HG02623 (cell line): ENCODE measurements around the gene TIMM10B.
"Not testable (repeated sequence)": the region's sequence is repeated elsewhere in the genome, so short reads cannot be mapped to it uniquely, and the experiment has no call there.

Experiments used
- ATAC-seq: cut with Tn5 transposase; IDR thresholded peaks from one replicate; pipeline ENCODE4 v1.9.1; 2021; ENCODE audit warnings: moderate library complexity; ENCODE audit not compliant: unreplicated experiment

The TIMM10B gene

DNA sequence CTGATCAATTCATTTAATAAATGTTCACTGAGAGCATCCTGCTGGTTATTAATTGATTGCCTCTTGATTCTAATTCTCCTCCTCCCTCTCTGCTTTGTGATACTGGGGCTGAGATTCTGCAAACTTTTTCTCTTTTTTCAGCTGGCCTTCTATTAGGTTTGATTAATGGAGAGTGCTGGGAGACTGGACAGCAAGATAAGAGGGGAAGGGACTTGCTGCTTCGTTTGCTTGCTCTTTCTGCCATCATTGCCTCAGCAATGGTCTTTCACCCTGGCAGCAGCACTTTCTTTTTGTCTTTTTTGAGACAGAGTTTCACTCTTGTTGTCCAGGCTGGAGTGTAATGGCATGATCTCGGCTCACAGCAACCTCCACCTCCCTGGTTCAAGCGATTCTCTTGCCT, 22.9 kb downstream of the TIMM10B start:
- ATAC-seq: no peak

DNA sequence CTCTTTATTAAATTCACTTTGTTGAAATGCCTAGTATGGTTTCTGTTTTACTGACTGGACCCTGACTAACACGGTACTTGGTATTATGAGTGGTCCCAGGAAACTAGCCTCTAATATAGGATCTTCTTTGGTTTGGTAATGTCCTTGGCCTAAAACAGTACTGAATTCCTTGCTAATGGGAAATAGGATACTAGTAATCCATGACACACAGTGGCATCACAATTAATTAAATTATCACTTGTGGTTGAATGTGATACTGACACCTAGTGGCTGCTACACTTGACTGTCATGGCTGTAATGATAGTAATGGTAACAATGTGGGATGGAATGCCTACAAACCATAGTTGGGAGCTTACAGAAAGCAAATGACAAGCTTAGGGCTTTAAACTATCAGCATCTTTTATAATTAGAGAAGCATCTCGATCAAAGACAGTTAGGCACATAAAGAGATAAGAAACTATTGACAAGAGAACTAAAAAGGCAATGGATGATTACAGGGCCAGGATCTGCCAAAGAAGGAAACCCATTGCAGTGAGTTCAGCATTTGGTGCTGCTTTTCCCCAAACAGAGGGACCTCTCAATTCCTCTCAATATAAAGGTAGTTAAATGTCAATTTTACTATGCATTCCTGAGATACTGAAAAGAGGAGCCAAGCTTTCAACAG, 24.4 kb downstream of the TIMM10B start:
- no peak for ATAC-seq

DNA sequence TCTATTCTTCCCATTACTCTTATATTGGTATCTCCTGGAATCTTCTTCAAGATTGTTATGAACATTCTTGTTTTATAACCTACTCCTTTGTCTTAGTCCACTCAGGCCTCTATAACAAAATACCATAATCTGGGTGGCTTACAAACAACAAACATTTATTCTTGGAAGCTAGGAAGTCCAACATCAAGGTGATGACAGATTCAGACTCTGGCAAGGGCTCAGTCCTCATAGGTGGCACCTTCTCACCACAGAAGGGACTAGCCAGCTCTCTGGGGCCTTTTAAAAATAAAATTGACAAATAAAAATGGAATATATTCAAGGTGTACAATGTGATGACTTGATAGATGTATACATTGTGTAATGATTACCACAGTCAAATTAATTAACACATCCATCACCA, 35.6 kb downstream of the TIMM10B start:
- ATAC-seq: no peak

GRCh38 chr11:6520265-6520664, 39.0 kb downstream of the TIMM10B start:
- no peak for ATAC-seq

DNA sequence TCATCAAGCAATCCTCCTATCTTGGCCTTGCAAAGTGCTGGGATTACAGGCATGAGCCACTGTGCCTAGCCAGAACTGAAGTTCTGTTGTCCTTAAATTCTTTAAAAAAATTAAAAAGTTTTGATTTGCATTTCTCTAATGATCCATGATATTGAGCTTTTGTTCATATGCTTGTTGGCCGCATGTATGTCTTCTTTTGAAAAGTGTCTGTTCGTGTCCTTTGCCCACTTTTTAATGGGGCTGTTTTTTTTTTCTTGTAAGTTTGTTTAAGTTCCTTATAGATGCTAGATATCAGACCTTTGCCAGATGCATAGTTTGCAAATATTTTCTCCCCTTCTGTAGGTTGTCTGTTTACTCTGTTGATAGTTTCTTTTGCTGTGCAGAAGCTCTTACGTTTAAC, 40.6 kb downstream of the TIMM10B start:
- not testable (repeated sequence) for ATAC-seq

- no peak for ATAC-seq
Measured at GRCh38 chr11:6523253-6523652, 42.0 kb downstream of the TIMM10B start.

DNA sequence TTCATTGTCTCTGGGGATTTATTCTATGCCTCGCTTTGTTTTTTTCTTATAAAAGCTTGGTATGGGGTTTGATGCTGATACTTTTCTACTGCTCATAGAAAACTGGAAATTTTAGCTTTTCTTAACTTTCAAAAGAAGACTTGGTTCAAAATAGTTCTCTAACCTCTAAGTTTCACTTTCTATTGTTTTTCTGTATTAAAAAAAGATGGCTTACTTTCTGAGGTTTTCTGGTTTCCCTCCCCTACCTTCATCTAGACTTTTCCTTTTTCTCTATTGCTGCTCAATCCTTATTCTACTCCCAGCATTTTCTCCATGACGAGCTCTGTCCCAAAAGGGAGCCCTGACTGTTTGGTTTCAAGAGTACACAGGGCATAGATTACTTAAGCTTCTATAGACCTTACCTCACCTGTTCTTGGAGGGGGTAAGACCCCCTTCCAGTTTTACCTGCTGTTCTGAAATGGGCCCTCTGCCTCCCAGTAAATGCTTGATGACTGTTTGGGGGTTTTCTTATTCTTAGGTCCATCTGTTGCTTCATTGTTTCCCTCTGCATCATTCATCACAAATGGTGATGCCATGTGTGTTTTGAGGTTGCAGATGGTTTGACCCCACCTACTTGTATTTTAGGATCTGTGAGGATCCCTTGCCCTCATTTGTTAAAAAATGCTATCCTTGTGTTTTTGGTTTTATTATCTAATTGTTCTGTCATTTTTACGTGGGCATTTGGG, 45.3 kb downstream of the TIMM10B start:
- ATAC-seq: no peak

- ATAC-seq: no peak
Measured at GRCh38 chr11:6529266-6529665, 48.0 kb downstream of the TIMM10B start.

DNA sequence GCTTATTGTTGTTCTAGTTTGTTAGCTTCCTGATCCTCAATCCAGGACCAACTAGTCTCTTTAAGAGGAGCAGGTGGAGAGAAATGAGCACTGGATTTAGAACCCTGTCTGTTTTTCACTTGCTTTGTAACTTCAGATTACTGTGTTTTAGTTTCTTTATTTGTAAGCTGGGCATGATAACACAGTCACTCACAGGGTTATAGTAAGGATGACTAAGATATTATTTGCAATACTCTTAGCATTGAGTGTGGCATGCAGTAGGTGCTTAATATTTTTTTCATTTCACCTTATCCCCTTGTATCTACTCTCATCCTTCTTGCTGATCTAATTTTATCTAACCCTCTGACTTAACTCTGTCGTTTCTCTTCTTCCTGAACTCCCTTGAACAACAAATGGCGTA, 49.5 kb downstream of the TIMM10B start:
- ATAC-seq: no peak

GRCh38 chr11:6531267-6531752, 50.0 kb downstream of the TIMM10B start:
- ATAC-seq: no peak
